DMS114 treated with DMSO at 0.1 percent for 48 hours (cell line): ENCODE data around the gene RNF103.
"Not testable (repeated sequence)": the region's sequence is repeated elsewhere in the genome, so short reads cannot be mapped to it uniquely, and the experiment has no call there.

Experiments
- DNase-seq: peaks from one replicate; lab custom pipeline; 2025; ENCODE audit not compliant: unreplicated experiment; lab: John Stamatoyannopoulos, UW

Gene RNF103

DNA sequence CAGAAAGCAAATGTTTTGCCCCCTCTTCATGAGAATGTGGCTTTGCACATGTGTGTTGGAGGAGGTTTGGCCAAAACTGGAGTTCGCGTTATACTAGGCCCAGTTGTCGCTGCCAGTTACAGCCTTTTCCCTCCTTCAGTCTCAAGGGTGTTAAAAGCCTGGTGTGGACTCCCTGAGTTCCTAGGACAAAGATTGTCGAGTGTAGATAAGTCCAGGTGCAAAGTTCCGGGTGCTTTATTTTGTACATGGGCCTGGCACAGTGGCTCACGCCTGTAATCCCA lies 542 bp upstream of the RNF103 start:
- DNase-seq: no peak

DNA sequence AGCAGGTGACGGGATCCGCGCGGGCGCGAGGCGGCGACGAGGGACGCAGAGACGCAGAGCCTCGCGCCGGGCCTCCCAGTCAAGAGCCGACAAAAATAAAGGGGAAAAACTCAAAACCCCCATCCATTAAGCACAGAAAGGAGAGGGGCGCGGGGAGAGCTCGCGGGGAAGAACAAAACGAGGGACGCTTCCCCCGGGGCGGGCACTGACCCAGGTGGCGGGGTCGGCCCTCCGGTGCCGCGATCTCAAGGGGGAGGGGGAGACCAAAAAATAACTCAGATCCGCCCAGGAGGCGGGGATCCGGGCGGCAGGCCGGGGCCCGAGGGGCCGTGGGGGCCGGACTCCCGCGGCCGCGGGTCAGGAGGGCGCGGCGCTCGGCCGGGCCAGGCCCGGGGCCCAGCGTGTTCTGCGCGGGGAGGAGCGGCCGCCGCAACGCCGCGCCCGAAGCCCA lies 597 bp downstream of the RNF103 start:
- DNase-seq: no peak

DNA sequence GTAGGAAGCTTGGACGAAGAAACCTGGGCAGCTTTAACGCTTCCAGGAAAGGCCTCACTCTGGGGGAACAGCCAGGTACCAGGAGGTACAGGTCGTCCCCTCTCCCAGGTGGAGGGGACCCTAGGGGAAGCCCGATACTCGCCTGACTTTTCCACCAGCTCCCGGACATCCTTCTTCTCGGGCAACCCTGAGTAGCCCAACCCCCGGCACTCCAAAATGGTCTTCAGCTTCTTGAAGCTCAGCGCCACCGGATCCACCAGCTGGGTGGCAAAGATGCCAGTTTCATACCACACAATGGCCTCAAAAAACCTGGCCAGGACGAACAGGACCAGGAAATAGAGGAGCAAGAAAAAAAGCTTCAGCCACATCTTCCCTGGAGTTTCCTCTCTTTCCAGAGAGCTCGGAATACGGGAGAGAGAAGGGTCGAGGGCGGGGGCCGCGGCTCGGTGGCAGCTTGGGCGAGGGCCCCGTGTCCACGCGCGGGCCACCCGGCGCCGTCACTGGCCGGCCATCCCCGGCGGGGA lies 1.1 kb downstream of the RNF103 start:
- no peak for DNase-seq

DNA sequence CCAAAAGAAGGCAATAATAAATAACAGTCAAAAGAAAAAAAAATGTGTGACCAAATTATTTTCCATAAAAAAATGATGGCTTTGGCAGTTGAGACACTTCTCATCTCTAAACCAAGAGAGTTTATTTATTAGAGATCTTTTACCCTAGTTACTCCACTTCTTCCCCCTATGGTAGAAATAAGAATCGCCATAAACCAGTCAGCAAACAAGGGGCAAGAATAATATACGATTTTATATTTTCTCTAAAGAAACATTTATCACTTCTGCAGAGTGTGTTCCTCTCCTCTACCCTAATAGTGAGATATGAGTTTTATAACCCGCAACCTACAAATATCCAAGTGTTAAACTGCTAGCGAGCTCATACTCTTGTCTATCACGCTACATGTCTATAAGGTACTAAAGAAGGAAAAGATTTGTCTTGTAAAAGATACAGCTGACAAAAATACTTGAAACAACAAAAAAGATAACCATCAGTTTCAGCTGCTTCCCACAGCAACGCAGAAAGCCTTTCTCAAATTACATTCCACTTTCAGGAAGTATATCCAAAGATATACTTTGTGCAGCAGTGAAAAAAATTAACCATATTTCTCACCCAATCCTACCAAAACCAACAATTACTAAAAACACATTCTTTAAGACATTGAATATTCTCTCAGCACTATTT lies 2.3 kb downstream of the RNF103 start:
- no peak for DNase-seq

DNA sequence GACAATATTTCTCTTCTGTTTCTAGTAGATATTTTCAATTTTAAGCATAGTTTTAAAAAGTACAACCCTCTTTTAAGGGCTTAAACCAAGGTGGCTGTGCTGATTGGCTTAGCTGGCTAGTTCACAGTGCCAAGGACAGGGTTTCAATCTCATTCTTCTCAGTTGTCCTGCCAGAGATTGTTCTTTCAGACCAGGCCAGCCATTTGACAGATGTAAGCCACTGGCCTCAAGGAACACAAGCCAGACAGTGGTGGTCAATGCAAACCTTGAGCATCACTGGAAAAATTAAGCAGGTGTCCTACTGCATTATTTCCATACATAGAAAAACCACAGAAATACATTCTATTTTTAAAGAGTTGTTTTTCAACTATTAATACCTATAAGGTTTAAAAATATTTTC lies 5.9 kb downstream of the RNF103 start:
- no peak for DNase-seq

DNA sequence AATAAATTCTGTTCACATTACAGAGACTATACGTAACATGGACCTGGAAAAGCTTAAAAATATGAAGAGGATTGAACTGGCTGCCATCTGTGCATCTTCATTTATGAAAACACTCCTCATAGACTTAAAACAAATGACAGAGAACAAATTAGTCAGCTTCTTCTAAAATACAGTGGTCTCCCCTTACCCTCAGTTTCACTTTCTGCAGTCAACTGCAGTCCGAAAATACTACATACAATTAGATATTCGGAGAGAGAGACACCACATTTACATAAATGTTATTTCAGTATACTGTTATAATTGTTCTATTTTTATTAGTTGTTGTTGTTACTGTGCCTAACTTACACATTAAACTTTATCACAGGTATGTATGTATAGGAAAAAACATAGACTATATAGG lies 6.5 kb downstream of the RNF103 start:
- DNase-seq: no peak

DNA sequence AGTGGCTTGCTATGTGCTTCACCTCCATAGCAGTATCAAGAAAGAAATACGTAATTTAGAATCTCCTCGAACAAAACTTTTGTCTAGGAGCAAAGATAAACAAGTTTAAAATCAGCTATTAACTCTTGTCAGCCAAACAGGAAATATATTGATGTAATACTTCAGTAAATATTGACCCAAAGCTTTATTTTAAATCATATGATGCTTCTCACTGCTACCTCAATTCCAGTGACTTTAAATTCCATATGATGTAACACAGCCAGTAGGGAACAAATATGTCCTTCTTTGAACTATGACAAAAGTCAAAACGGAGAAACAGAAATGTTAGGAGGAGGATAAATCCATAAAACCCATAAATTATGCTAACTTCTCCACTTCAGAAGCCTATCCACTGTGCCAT lies 7.2 kb downstream of the RNF103 start:
- DNase-seq: no peak

DNA sequence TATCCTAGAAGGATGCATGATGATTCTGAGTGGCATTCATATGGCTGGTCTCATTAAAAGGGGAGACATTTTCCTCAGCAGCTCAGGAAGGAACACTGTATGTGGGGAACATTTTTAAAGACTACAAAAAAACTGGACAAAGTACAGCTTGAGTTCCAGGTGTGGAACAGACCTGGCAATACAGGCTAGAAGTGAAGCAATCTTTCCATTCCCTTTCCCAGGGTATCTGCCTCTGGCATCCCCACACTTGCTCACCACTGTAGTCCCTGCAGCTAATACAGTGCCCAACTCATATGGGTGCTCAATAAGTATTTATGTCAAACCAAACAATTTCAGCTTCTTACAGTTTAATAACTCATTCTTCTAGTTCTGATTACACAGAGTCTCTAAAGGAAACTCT lies 8.1 kb downstream of the RNF103 start:
- DNase-seq: no peak

DNA sequence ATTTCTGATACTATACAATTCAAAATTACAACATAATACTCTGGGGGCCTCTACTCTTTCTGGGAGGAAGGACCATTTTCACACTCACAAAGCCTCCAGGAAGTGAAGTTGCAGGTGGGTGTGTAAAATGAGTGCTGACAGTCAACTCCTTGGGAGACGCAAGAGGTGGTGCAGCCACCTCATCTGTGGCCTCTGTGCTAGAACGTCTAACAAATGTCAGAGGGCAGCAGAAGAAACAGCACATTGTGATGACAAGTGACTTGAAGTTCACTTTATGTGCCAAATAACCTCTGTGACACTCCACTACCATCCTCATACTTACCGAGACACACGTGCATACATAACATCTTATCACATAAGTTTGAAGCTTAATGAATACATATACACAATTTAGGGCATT lies 10.2 kb downstream of the RNF103 start:
- no peak for DNase-seq

DNA sequence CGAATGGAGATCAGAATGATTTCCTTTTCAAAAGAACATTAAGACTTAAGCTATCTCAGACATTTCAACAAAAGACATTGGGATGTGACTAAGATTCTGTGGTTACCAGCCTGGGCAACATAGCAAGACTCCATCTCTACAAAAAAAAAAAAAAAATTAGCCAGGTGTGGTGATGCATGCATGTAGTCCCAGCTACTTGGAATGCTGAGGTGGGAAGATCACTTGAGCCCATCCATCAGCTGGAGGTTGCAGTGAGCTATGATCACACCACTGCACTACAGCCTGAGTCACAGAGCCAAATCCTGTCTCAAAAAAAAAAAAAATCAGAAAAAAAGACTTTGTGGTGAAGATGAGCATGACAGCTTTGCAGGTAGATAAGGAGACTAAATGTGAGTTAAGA lies 12.8 kb downstream of the RNF103 start:
- no peak for DNase-seq

DNA sequence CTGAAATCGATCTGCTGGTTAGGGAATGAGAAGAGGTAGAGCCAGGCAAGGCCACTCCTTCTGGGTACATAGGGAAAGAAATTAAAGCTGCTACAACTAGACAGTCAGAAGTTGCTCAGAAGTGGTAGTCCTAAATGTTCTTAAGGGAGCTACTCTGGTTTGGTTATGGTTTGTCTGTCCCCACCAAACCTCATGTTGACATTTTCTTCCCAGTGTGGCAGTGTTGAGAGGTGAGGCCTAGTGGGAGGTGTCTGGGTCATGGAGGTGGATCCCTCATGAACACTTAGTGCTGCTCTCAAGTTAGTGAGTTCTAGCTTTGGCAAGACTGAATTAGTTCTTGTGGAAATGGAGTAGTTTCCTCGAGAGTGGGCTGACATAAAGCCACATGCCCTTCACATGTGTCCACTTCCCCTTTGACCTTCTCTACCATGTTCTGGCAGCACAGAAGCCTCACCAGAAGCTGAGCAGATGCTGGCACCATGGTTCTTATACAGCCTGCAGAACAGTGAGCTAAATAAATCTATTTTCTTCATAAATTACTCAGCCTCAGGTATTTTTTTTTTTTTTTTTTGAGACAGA lies 14.7 kb downstream of the RNF103 start:
- DNase-seq: no peak

DNA sequence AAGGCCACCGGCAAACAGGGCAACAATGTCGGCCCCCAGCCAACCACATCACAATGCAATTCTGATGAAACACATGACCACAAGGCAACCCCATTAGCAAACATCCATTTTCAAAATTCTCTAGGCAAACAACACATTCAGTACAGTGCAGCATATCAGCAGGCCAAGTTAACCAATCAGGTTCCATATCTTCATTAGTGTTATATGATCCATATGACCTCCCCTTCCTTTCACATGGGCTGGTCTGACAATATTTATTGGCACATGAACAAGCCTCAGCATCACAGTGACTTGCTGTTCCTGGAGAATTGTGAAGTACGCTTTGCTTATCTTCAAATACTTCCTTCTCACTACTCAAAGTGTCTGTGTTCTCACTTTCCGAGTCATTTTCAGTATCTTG lies 19.8 kb downstream of the RNF103 start:
- no peak for DNase-seq

DNA sequence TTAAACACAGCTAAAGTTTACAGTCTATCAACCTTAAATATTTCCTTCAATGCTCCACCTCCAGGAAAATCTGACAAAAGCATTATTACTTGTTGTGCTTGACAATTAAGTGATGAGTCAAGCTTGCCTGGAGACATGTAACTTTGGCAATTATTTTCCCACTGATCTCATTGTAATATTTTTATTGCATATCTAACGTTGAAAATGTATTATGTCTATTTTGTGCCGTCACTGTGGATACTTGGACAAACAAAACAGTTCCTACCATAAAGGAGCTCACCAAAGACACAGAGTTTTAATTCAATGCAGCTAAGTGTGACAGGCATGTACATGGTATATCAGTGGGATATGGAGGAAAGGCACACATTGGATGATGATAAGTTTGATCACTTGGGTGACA lies 24.7 kb downstream of the RNF103 start:
- no peak for DNase-seq

DNA sequence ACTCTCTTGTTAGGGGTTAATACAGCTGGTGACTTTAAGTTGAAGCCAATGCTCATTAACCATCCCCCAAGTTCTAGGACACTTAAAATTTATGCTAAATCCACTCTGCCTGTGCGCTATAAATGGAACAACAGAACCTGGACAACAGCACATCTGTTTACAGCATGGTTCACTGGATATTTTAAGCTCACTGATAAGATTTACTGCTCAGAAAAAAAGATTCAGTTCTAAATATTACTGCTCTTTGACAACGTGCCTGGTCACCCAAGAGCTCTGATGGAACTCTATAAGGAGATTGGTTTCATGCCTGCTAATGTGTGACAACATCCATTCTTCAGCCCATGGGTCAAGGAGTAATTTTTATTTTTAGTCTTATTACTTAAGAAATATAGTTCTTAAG lies 27.5 kb downstream of the RNF103 start:
- no peak for DNase-seq

DNA sequence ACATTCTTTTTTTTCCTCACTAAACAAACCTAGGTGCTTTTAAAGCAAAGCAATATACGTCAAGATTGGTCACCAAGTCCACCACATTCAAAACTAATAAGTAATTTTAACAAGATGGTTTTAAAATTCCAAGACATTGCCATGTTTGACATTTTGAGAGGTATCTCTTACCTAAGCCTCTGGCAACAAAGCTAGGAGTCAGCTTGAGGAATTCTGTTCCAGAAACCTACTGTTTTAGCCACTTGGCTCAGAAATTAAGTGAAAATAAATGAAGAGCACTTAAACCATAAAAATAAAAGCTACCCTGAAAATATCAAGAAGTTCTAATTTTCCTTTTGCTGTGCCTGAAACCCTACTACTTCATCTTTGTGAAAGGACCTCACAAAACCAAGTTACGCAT lies 30.4 kb downstream of the RNF103 start:
- no peak for DNase-seq

DNA sequence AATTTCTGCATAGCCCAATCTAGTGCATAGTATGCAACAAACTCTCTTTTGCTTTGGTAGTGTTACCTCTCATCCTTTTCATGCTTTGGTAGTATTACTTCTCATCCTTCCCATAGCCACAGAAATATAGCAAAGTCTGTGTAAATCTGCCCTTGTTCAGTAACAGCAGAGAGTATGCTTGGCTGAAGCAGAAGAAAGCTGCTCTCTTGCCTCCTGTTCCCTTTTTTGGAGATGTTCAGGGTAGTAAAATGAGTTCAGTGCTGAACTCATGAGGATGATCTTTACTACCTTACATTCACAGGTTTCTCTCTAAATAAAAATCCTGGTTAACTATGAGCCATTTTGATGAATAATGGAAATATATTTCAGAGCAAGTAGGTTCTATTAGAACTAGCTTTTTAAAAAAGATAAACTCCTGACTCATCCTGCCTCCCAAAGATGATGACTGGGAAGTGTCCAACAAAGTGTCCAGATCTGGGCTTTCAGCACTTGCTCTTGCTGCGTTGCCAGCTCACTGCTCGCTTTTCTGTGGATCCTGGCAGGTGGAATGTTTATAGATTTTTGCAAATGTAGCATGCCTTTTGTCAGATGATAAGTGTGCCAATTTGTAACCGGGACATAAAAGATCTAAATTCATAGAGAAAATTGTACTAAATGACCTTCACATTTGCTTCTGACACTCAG lies 31.0 kb downstream of the RNF103 start:
- DNase-seq: no peak

DNA sequence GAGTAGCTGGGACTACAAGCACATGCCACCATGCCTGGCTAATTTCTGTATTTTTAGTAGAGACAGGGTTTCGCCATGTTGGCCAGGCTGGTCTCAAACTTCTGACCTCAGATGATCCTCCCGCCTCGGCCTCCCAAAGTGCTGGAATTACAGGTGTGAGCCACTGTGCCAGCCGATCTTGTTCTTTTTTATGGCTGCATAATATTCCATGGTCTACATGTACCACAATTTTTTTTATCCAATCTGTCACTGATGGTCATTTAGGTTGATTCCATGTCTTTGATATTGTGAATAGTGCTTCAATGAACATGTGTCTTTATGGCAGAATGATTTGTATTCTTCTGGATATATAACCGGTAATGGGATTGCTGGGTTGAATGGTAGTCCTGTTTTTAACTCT lies 34.0 kb downstream of the RNF103 start:
- not testable (repeated sequence) for DNase-seq

DNA sequence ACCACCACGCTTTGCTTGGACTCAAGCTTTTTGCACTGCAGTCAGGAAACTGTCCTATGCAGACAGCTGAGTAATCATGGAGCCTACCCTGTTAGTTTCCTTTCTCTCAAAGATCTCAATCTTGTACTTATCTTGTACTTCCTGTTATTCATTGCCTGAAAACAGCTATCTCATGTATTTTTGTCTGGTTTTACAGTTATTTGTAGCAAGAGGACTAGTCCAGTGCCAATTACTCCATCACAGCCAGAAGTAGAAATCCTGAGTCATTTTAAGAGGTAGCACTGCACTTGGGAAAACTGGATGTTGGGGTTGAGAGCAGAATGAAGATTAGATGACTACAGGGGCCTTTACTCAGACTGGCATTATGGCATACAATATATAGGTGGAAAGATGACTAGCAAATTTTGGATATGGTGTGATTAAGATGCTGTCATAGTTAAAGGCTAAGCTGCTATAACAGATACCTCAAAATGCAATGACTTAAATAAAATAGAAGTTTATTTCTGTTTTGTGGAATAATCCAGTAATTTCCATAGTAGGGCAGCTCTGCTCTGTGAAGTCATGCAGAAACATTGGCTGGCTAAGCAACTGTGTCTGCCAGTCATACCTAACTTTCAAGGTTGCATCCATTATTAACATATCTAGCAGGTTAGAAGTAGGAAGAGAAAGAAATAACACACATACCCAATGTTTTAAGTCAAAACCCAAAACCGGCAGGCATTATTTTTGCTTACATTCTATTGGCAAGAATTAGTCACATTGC lies 39.3 kb downstream of the RNF103 start:
- no peak for DNase-seq

DNA sequence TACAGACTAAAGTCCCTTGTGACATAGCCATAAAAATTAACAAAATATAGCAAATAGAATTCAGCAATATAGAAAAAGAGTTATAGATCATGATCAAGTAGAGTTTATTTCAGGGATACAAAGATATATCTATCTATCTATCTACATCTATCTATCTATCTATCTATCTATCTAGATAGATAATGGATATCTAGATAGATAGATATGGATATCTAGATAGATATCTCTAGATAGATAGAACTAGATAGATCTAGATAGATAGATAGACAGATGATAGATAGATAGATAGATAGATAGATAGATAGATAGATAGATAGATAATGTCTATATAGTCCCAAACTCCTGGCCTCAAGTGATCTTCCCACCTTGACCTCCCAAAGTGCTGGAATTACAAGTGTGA lies 43.1 kb downstream of the RNF103 start:
- no peak for DNase-seq

DNA sequence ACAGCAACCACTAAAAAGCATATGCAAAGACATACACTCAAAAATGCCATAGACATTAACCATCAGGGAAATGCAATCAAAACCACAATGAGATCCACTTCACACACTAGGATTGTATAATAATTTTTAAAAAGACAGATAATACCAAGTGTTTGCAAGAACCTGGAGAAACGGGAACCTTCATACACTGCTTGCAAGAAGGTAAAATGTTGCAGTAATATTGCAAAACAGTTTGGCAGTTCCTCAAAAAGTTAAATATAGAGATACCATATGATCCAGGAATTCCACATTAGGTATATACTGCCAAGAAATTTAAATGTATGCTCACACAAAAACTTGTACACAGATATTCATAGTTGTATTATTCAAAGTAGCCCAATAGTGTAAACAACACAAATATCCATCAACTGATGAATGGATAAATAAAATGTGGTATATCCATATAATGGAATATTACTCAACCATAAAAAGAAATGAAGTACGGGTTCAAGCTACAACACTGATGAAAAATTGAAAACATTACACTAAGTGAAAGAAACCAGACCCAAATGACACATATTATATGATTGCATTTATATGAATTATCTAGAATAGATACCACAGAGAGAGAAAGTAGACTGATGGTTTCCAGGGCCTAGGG lies 45.7 kb downstream of the RNF103 start:
- no peak for DNase-seq

DNA sequence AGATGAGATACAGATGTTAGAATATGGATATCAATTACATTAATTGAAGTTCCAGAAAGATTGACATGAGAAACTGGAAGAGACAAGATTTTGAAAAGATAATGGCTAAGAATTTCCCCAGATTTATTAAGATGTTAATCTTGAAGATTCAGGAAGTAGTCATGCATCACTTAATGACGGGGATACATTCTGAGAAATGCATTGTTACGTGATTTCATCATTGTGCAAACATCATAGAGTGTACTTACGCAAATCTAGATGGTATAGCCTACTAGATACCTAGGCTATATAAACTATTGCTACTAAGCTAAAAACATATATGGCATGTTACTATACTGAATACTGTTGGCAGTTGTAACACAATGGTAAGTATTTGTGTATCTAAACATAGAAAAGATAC lies 53.6 kb downstream of the RNF103 start:
- DNase-seq: no peak

DNA sequence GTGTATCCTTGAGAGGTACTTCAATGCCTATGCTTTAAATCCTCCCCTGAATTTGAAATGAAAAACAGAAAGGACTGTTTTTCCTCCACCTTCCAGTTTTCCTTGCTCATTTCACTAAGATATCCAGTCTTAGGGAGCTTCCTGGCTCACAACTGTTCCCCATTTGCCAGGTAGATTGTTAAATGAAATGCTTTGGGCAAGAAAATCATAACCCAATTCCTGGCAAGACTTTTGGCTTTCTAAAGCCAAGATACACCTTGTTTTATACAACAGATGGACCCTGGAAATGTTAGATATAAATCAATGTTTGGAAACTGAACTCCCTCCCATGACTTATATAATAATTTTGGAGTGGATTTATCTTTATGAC lies 56.9 kb downstream of the RNF103 start:
- no peak for DNase-seq
